ENCODE results near the gene GADL1. TPM values are rescaled to one million over a fixed set of nuclear protein-coding genes. Genes with fewer than 3 reads are reported as not detected.

GADL1 gene
- polyA plus RNA-seq, 1 experiment, result not detected

DNA sequence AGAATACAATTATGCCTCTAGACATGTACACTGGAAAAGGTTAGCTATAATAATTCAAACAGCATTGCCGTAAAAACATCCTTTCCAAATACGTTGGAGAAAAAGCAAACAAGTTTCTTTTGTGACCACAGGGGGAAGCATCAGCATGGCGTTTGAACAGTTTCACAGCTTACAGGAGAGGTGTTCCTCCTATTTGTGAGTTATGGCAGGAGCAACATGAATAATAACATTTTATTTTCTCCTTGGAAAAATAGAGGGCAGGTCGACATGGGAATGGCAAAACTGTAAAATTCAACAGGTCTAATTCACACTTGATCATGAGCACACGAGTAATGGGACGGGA lies 39.7 kb upstream of the GADL1 start:
- POLR2A ChIA-PET, result no interaction called here
- H3K27ac ChIP-seq (ENCODE audit: low read depth, low read length), result no peak overlapping the region

GRCh38 chr3:30933478-30934207 lies 39.2 kb upstream of the GADL1 start:
- no peak for DNase-seq (ENCODE audit: low read depth, low spot score)
- CTCF ChIA-PET, result interaction anchor here (0.6 to 2.2 kb wide), 16 partner anchors 8 to 813 kb away, joined by 3 to 14 read pairs (median 4); partner anchors contain the start of gene STT3B
- TF ChIP-seq, protein P1, sequence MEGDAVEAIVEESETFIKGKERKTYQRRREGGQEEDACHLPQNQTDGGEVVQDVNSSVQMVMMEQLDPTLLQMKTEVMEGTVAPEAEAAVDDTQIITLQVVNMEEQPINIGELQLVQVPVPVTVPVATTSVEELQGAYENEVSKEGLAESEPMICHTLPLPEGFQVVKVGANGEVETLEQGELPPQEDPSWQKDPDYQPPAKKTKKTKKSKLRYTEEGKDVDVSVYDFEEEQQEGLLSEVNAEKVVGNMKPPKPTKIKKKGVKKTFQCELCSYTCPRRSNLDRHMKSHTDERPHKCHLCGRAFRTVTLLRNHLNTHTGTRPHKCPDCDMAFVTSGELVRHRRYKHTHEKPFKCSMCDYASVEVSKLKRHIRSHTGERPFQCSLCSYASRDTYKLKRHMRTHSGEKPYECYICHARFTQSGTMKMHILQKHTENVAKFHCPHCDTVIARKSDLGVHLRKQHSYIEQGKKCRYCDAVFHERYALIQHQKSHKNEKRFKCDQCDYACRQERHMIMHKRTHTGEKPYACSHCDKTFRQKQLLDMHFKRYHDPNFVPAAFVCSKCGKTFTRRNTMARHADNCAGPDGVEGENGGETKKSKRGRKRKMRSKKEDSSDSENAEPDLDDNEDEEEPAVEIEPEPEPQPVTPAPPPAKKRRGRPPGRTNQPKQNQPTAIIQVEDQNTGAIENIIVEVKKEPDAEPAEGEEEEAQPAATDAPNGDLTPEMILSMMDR (IDR thresholded peaks at IDR 0.05; ENCODE audit: low read depth, low read length), result no peak
- POLR2A ChIA-PET, result no interaction called here
- H3K27me3 ChIP-seq (ENCODE audit: control insufficient read depth, insufficient read depth, low read length), result no peaks in the 10 kb centered on the region
- H3K27ac ChIP-seq (ENCODE audit: low read depth, low read length), result no peak overlapping the region
- no peak overlapping the region for H3K4me3 ChIP-seq (ENCODE audit: low read depth, low read length)
- no peaks in the 10 kb centered on the region for H3K9me3 ChIP-seq (ENCODE audit: control insufficient read depth, insufficient read depth, low read length)

More for the DNA sequence above, 39.7 kb upstream of the GADL1 start:
- no peak overlapping the region for H3K4me3 ChIP-seq (ENCODE audit: low read depth, low read length)
- DNase-seq (ENCODE audit: low read depth, low spot score), result peak; percentile 18
- H3K9me3 ChIP-seq (ENCODE audit: control insufficient read depth, insufficient read depth, low read length), result no peaks in the 10 kb centered on the region
- CTCF ChIA-PET, result interaction anchor here (1.0 to 2.2 kb wide), 16 partner anchors 8 to 612 kb away, joined by 3 to 14 read pairs (median 4); partner anchors contain the start of gene STT3B
- TF ChIP-seq, protein P1 (IDR thresholded peaks at IDR 0.05; ENCODE audit: low read depth, low read length), result peak; percentile 70
- H3K27me3 ChIP-seq (ENCODE audit: control insufficient read depth, insufficient read depth, low read length), result no peaks in the 10 kb centered on the region

- Histone ChIP-seq H3K27ac (ENCODE audit: low read depth, low read length) (no peak overlapping the region), H3K4me3 (ENCODE audit: low read depth, low read length) (no peak overlapping the region), H3K9me3 (ENCODE audit: control insufficient read depth, insufficient read depth, low read length) (no peaks in the 10 kb centered on the region), H3K27me3 (ENCODE audit: control insufficient read depth, insufficient read depth, low read length) (no peaks in the 10 kb centered on the region)
- DNase-seq (ENCODE audit: low read depth, low spot score), result no peak
- ChIA-PET POLR2A (no interaction called here), CTCF (interaction anchor here (0.6 kb wide), 1 partner anchor 812 kb away, joined by 3 read pairs; no protein-coding TSS in a partner anchor)
- TF ChIP-seq, protein P1 (IDR thresholded peaks at IDR 0.05; ENCODE audit: low read depth, low read length), result no peak
These were observed 38.1 kb upstream of the GADL1 start for GRCh38 chr3:30932513-30933098.

GRCh38 chr3:30924763-30925162 lies 30.3 kb upstream of the GADL1 start:
- no peak overlapping the region for H3K4me3 ChIP-seq (ENCODE audit: low read depth, low read length)
- no peak overlapping the region for H3K27ac ChIP-seq (ENCODE audit: low read depth, low read length)
- POLR2A ChIA-PET, result no interaction called here
- no peaks in the 10 kb centered on the region for H3K27me3 ChIP-seq (ENCODE audit: control insufficient read depth, insufficient read depth, low read length)
- peaks cover 12% of the 10 kb centered on the region for H3K9me3 ChIP-seq (ENCODE audit: control insufficient read depth, insufficient read depth, low read length)
- TF ChIP-seq, protein P1 (IDR thresholded peaks at IDR 0.05; ENCODE audit: low read depth, low read length), result no peak
- DNase-seq (ENCODE audit: low read depth, low spot score), result no peak
- CTCF ChIA-PET, result interaction anchor here (0.6 kb wide), 1 partner anchor 607 kb away, joined by 3 read pairs; the partner anchor contains the start of gene STT3B

GRCh38 chr3:30919564-30919963 lies 25.1 kb upstream of the GADL1 start:
- CTCF ChIA-PET, result no interaction called here
- POLR2A ChIA-PET, result no interaction called here
- Histone ChIP-seq H3K27me3 (ENCODE audit: control insufficient read depth, insufficient read depth, low read length) (no peaks in the 10 kb centered on the region), H3K9me3 (ENCODE audit: control insufficient read depth, insufficient read depth, low read length) (peaks cover 12% of the 10 kb centered on the region), H3K27ac (ENCODE audit: low read depth, low read length) (no peak overlapping the region), H3K4me3 (ENCODE audit: low read depth, low read length) (no peak overlapping the region)
- TF ChIP-seq, protein P1 (IDR thresholded peaks at IDR 0.05; ENCODE audit: low read depth, low read length), result no peak
- DNase-seq (ENCODE audit: low read depth, low spot score), result no peak
